Measurements from ENCODE around the gene C1orf210.

DNA sequence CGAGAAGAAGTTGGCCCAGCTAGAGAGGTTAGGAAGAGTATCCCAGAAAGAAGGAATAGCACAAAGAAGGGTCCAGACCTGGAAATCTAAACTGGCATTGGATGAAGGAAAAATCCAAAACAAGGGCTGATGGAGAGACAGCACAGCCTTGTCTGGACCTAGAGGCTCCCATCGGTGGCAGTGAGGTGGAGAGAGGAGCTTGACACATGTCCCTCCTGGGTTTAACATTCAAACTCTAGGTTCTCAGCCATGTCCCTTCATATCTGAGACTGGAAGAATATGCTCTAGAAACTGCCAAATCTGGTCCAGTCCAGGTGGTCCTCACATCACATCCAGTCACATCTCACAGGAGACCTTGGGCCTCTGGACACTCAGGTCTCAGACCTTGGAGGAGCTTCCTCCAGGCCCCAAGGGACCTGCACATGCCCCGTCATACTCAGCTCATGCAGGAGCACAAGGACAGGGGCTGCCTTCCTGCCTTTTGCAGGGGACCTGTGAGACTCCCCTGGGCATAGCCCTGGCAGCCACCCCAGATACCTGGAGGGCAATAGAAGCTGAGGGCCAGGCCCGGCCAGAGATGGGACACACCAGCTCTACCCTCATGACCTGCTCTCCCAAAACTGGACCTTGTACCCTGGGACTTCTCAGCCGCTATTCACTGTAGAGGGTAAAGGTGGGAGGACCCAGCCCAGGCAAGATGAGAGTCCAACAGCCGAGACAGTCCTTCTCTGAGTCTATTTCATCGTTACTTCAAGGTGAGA lies 8.1 kb downstream of the C1orf210 start:
- TF ChIP-seq TAF1 (IDR thresholded peaks at IDR 0.05; ENCODE audit: low read depth, low read length) (no peak), POLR2A (IDR thresholded peaks at IDR 0.05; ENCODE audit: low read depth, low read length) (no peak)

All from GM12891 (cell line).